Neural progenitor cell (in vitro differentiated cells): Measurements from ENCODE around the gene TTC23L. TPM values are rescaled to one million over a fixed set of nuclear protein-coding genes. Genes with fewer than 3 reads are reported as not detected.

ENCODE experiments used
- DNase-seq: peaks from one replicate; pipeline ENCODE4 v3.0.0-alpha.2; 2016; ENCODE audit warnings: low spot score
- H2AFZ ChIP-seq: fragments of 200-600 bp; sonication (generic); replicated peaks from 2 replicates; pipeline ENCODE4 v1.6.1; 2016; ENCODE audit warnings: antibody characterized with exemption
- H3F3A ChIP-seq: fragments of 200-600 bp; sonication (generic); 2 replicates; pipeline ENCODE4 v1.6.1; 2016; ENCODE audit warnings: antibody characterized with exemption, low read depth
- H3K27ac ChIP-seq: fragments of 200-600 bp; sonication (generic); 2 replicates; pipeline ENCODE4 v1.5.1; 2016; ENCODE audit warnings: mild to moderate bottlenecking
- H3K27me3 ChIP-seq: fragments of 200-600 bp; sonication (generic); 2 replicates; pipeline ENCODE4 v1.6.1; 2016; ENCODE audit warnings: mild to moderate bottlenecking, moderate library complexity
- H3K36me3 ChIP-seq: fragments of 200-600 bp; sonication (generic); 2 replicates; pipeline ENCODE4 v1.5.1; 2016
- H3K4me1 ChIP-seq: fragments of 200-600 bp; sonication (generic); 2 replicates; pipeline ENCODE4 v1.6.1; 2016; ENCODE audit warnings: mixed run types
- H3K4me2 ChIP-seq: fragments of 200-600 bp; sonication (generic); 2 replicates; pipeline ENCODE4 v1.6.1; 2016
- H3K4me3 ChIP-seq: fragments of 200-600 bp; sonication (generic); 2 replicates; pipeline ENCODE4 v1.5.1; 2016
- H3K79me2 ChIP-seq: fragments of 200-600 bp; sonication (generic); 2 replicates; pipeline ENCODE4 v1.6.1; 2016; ENCODE audit warnings: low read depth
- H3K9ac ChIP-seq: fragments of 200-600 bp; sonication (generic); 2 replicates; pipeline ENCODE4 v1.6.1; 2016
- H3K9me3 ChIP-seq: fragments of 200-600 bp; sonication (generic); 2 replicates; pipeline ENCODE4 v1.5.1; 2016; ENCODE audit warnings: low read depth
- H4K20me1 ChIP-seq: fragments of 200-600 bp; sonication (generic); 2 replicates; pipeline ENCODE4 v1.6.1; 2016; ENCODE audit warnings: low read depth
- H3K27ac Mint-ChIP-seq: 3 replicates; pipeline ENCODE4 v1.8.0; 2021; ENCODE audit warnings: mixed read lengths
- H3K27me3 Mint-ChIP-seq: 2 replicates; pipeline ENCODE4 v1.8.0; 2022; ENCODE audit warnings: low read depth, mild to moderate bottlenecking, inconsistent platforms, moderate library complexity, mixed read lengths; ENCODE audit not compliant: insufficient read depth
- H3K36me3 Mint-ChIP-seq: 3 replicates; pipeline ENCODE4 v1.8.0; 2021; ENCODE audit warnings: mixed read lengths
- H3K4me1 Mint-ChIP-seq: 3 replicates; pipeline ENCODE4 v1.8.0; 2021; ENCODE audit warnings: mixed read lengths
- H3K4me3 Mint-ChIP-seq: 3 replicates; pipeline ENCODE4 v1.8.0; 2021; ENCODE audit warnings: mild to moderate bottlenecking, moderate library complexity, mixed read lengths
- H3K9me3 Mint-ChIP-seq: 3 replicates; pipeline ENCODE4 v1.8.0; 2020; ENCODE audit warnings: mixed read lengths
- CTCF ChIP-seq: fragments of 200-600 bp; sonication (generic); IDR thresholded peaks from 2 replicates; pipeline ENCODE4 v1.5.1; 2017; ENCODE audit warnings: antibody characterized with exemption, mild to moderate bottlenecking
- EZH2 ChIP-seq: fragments of 200-600 bp; sonication (generic); IDR thresholded peaks from 2 replicates; pipeline ENCODE4 v1.6.1; 2017; ENCODE audit warnings: antibody characterized with exemption, mild to moderate bottlenecking, moderate library complexity
- EZH2phosphoT487 ChIP-seq: fragments of 200-600 bp; sonication (generic); IDR thresholded peaks from 2 replicates; pipeline ENCODE4 v1.6.1; 2017; ENCODE audit warnings: antibody characterized with exemption
- total RNA-seq: library from RNA; depleted of rRNA; stranded (reverse); fragments of >200 nt; gene quantifications from 2 replicates; pipeline ENCODE4 v1.2.3, GENCODE V29; 2015; ENCODE audit warnings: low replicate concordance

Gene TTC23L, protein sequence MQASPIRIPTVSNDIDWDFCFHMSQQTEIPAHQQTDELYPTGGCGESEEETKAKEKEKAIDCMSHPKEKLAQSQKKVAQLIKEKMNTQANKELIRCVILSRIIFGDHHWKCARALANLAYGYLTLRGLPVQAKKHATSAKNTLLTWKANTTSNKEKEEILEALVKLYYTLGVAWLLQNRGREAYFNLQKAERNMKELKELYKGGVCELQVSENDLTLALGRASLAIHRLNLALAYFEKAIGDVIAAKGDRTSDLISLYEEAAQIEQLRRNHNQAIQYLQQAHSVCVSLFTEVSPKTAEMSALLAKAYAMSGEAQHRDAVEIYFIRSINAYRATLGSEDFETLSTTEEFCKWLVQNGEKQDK
- 0.96 and 1.3 TPM in 2 replicates for total RNA-seq

GRCh38 chr5:34838785-34839714 is at the start of gene TTC23L:
Gene TTC23L, plus strand, starts transcription at chr5:34839164. Its CDS starts 1,508 bp downstream, at chr5:34840672.
- peaks cover 4% of the 10 kb centered on the region for H3K27me3 Mint-ChIP-seq
- H3K9ac ChIP-seq = no peak within 1 kb of the TSS
- H3K4me2 ChIP-seq = peak within 1 kb of the TSS; percentile 78
- no peaks in the 10 kb centered on the region for H3K9me3 Mint-ChIP-seq
- H3K4me1 Mint-ChIP-seq = peaks cover 26% of the 10 kb centered on the region
- H3K4me3 ChIP-seq = peak within 1 kb of the TSS; percentile 62
- H3K9me3 ChIP-seq = no peaks in the 10 kb centered on the region
- no peaks in the 10 kb centered on the region for H4K20me1 ChIP-seq
- peaks cover 6% of the 10 kb centered on the region for H3K36me3 Mint-ChIP-seq
- H3K27ac Mint-ChIP-seq = peak within 1 kb of the TSS; percentile 98
- TF ChIP-seq EZH2phosphoT487 = peak; percentile 19
- TF ChIP-seq CTCF = no peak
- TF ChIP-seq EZH2 = peak; percentile 34
- peaks cover 2% of the 10 kb centered on the region for H3K4me1 ChIP-seq
- no peaks in the 10 kb centered on the region for H3K79me2 ChIP-seq
- H3F3A ChIP-seq = peaks cover 28% of the 10 kb centered on the region
- no peaks in the 10 kb centered on the region for H3K36me3 ChIP-seq
- no peaks in the 10 kb centered on the region for H3K27me3 ChIP-seq
- H2AFZ ChIP-seq = peak within 1 kb of the TSS; percentile 96
- H3K27ac ChIP-seq = peak within 1 kb of the TSS; percentile 36
- DNase-seq = peak; percentile 98
- peak within 1 kb of the TSS; percentile 97 for H3K4me3 Mint-ChIP-seq

DNA sequence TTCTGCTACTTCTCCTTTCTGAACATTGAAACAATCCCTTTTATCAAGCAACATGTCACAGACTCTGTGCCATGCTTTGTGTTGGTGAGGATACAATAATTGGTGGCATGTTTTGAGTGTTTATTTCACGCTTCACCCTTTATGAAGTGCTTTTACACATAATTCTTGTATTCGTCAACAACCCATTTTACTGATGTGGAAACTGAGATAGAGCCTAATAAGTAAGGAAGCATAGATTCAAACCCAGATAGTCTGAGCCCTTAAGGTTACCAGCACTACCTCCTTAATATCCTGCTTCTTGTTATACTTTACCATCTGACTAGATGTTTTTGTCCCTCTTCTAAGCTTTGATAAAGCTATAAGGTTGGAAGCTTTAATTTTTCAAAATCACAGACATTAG is 49.3 kb upstream of the TTC23L start:
- no peak overlapping the region for H3K9ac ChIP-seq
- no peak overlapping the region for H3K27ac ChIP-seq
- H3K4me3 ChIP-seq = no peak overlapping the region
- H3K36me3 ChIP-seq = no peaks in the 10 kb centered on the region
- TF ChIP-seq EZH2phosphoT487 (no peak), EZH2 (no peak), CTCF (no peak)
- no peak overlapping the region for H3K27ac Mint-ChIP-seq
- H3K9me3 Mint-ChIP-seq = peaks cover 17% of the 10 kb centered on the region
- H3K9me3 ChIP-seq = no peaks in the 10 kb centered on the region
- peaks cover 12% of the 10 kb centered on the region for H3K36me3 Mint-ChIP-seq
- no peaks in the 10 kb centered on the region for H3K27me3 Mint-ChIP-seq
- DNase-seq = no peak
- H3K4me1 Mint-ChIP-seq = no peaks in the 10 kb centered on the region
- no peaks in the 10 kb centered on the region for H3K4me1 ChIP-seq
- no peak overlapping the region for H2AFZ ChIP-seq
- peaks cover 9% of the 10 kb centered on the region for H3K79me2 ChIP-seq
- H3K27me3 ChIP-seq = no peaks in the 10 kb centered on the region
- no peak overlapping the region for H3K4me2 ChIP-seq
- H3K4me3 Mint-ChIP-seq = no peak overlapping the region
- H4K20me1 ChIP-seq = no peaks in the 10 kb centered on the region
- no peaks in the 10 kb centered on the region for H3F3A ChIP-seq

DNA sequence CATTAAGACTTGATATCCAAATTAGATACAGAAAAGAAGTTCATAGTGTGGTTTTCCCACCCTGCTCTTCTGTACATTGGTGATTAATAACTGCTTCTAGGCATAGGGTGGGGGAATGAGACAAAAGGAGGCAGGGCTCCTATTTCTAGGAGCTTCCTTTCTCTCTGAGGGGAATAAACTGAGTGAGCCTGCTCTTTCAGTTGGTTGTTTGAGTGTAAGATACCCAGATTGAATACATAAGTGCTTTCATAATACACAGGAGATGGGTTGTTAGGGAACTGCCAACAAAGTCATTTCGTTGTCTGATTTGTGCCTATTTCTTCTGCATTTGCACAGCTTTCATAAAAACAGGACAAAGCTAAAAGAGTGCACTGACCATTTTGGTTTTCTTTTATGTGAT is 48.9 kb upstream of the TTC23L start:
- DNase-seq = no peak
- Histone ChIP-seq H3K27ac (no peak overlapping the region), H3K4me3 (no peak overlapping the region), H3F3A (no peaks in the 10 kb centered on the region), H4K20me1 (no peaks in the 10 kb centered on the region), H3K27me3 (no peaks in the 10 kb centered on the region), H3K36me3 (no peaks in the 10 kb centered on the region), H3K4me1 (no peaks in the 10 kb centered on the region), H2AFZ (no peak overlapping the region), H3K79me2 (peaks cover 9% of the 10 kb centered on the region), H3K9me3 (no peaks in the 10 kb centered on the region), H3K9ac (no peak overlapping the region), H3K4me2 (no peak overlapping the region)
- Mint-ChIP-seq H3K36me3 (peaks cover 12% of the 10 kb centered on the region), H3K4me3 (no peak overlapping the region), H3K27ac (no peak overlapping the region), H3K4me1 (no peaks in the 10 kb centered on the region), H3K9me3 (peaks cover 17% of the 10 kb centered on the region), H3K27me3 (no peaks in the 10 kb centered on the region)
- TF ChIP-seq CTCF (no peak), EZH2 (no peak), EZH2phosphoT487 (no peak)
